Measurements from ENCODE around the gene ELOVL1.

ELOVL1 gene

DNA sequence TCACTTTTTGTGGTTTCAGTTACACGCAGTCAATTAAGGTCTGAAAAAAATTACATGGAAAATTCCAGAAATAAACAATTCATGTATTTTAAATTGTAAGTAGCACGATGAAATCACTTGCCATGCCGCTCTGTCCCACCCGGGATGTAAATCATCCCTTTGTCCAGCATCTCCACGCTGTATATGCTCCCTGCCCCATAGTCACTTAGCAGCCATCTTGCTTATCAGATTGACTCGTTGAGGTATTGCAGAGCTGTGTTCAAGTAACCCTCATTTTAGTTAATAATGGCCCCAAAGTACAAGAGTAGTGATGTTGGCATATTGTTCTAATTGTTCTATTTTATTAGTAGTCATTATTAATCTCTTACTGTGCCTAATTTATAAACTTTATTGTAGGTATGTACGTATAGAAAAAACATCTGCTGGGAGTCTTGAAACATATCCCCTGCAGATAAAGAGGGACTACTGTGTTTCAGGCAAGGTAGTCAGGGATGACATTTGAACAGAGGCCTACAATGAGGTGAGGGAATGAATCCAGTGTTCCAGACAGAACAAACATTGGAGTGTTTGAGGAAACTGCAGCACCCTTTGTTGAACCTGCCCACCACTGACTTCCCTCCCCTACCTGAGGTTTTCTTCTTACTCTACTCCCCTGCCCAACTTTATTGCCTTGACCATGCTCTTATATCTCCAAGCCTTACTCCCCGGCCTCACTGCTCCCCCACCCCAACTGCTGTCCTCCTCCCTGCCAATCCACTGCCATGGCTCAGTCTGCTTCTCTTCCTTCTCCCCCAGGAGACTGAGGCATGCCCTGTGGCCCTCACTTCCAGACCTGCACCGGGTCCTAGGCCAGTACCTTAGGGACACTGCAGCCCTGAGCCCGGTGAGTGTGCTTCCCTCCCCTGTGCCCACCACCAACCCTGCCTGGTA lies 16.1 kb downstream of the ELOVL1 start:
- Histone ChIP-seq H3K27me3 (ENCODE audit: control insufficient read depth in 1 of 2, insufficient read depth in 2 of 2, low read length in 2 of 2) (no peaks in the 10 kb centered on the region), H3K9ac (ENCODE audit: low read length) (no peak overlapping the region), H3K4me1 (ENCODE audit: insufficient read depth, low read length) (peaks cover 12% of the 10 kb centered on the region), H3K36me3 (ENCODE audit: insufficient read depth, low read length) (no peaks in the 10 kb centered on the region), H3K27ac (ENCODE audit: low read depth, low read length) (no peak overlapping the region), H3K4me3 (ENCODE audit: low read depth in 1 of 2, low read length in 2 of 2) (no peak overlapping the region), H3K9me3 (ENCODE audit: low read length) (no peaks in the 10 kb centered on the region)

DNA sequence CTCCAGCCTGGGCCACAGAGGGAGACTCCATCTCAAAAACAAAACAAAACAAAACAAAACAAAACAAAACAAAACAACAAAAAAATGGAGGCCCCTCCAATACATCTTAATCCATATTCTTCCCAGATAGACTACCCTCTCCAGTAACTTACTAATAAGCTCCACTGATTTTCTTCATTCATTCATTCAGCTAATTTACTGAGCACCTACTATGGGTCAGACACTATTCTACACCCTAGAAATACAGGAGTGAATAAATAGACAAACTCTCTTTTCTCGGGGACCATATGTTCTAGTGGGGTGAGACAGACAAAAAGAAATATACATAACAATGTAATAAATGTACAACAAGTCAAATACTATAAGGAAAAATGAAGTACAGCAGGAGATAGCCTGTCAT lies 16.8 kb downstream of the ELOVL1 start:
- Histone ChIP-seq H3K9ac (ENCODE audit: low read length) (no peak overlapping the region), H3K4me3 (ENCODE audit: low read depth in 1 of 2, low read length in 2 of 2) (no peak overlapping the region), H3K36me3 (ENCODE audit: insufficient read depth, low read length) (no peaks in the 10 kb centered on the region), H3K27me3 (ENCODE audit: control insufficient read depth in 1 of 2, insufficient read depth in 2 of 2, low read length in 2 of 2) (no peaks in the 10 kb centered on the region), H3K27ac (ENCODE audit: low read depth, low read length) (no peak overlapping the region), H3K4me1 (ENCODE audit: insufficient read depth, low read length) (peaks cover 12% of the 10 kb centered on the region), H3K9me3 (ENCODE audit: low read length) (no peaks in the 10 kb centered on the region)

DNA sequence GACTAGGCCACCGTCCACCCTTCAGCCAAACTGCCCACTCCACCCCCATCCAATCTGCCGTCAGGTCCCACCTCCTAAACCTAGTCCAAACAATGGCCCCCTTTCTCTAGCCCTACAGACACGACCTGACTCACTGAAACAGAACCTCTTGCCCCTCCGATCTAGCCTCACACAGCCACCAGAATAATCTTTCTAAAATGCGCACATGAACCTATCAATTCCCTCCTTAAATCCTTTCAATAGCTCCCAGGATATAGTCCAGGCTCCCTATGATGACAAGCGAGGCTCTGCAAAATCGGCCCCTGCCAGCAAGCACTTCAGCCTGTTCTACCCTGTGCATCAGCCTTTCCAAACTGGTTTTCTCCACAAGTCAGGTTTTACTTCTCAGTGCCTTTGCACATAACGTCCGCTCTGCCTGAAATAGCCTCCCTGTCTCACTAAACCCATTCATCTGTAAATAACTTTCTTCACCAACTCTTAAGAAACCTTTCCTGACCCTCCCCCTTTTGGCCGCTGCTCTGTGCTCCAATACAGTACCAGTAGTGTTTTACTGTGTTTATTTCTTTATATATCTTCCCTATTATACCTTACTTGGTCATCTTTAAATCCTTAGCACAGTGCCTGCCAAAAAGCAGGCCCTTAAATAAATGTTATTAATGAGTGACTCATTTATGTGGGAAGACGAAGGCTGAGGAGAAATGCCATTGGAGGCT lies 18.1 kb downstream of the ELOVL1 start:
- H3K9me3 ChIP-seq (ENCODE audit: low read length) = no peaks in the 10 kb centered on the region
- peak overlapping the region; percentile 45 for H3K9ac ChIP-seq (ENCODE audit: low read length)
- H3K4me3 ChIP-seq (ENCODE audit: low read depth in 1 of 2, low read length in 2 of 2) = peak overlapping the region; percentile 6 to 60
- H3K27ac ChIP-seq (ENCODE audit: low read depth, low read length) = peak overlapping the region; percentile 74
- no peaks in the 10 kb centered on the region for H3K27me3 ChIP-seq (ENCODE audit: control insufficient read depth in 1 of 2, insufficient read depth in 2 of 2, low read length in 2 of 2)
- no peaks in the 10 kb centered on the region for H3K36me3 ChIP-seq (ENCODE audit: insufficient read depth, low read length)
- H3K4me1 ChIP-seq (ENCODE audit: insufficient read depth, low read length) = peaks cover 12% of the 10 kb centered on the region

DNA sequence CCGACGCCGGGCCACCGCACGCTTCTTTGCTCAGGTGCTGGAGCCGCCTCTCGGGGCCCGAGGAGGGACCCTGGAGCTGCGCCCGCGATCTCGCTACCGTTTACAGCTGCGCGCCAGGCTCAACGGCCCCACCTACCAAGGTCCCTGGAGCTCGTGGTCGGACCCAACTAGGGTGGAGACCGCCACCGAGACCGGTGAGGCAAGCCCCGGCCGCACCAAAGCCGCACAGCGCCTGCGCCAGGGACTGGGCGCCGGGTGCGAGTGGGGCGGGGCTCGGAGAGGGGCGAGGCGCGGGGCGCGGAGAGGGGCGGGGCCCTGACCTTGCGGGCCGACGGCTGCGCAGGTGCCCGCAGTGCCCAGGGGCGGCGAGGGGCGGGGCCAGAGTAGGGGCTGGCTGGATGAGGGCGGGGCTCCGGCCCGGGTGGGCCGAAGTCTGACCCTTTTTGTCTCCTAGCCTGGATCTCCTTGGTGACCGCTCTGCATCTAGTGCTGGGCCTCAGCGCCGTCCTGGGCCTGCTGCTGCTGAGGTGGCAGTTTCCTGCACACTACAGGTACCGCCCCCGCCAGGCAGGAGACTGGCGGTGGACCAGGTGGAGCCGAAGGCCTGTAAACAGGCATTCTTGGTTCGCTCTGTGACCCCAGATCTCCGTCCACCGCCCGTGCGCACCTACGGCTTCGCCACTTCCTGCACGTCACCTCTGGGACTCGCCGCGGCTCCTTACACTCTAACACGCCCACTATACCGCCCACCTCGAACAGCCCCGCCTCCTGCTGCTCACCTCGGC lies 18.8 kb downstream of the ELOVL1 start:
- Histone ChIP-seq H3K36me3 (ENCODE audit: insufficient read depth, low read length) (no peaks in the 10 kb centered on the region), H3K27ac (ENCODE audit: low read depth, low read length) (peak overlapping the region; percentile 74), H3K4me1 (ENCODE audit: insufficient read depth, low read length) (peaks cover 12% of the 10 kb centered on the region), H3K4me3 (ENCODE audit: low read depth in 1 of 2, low read length in 2 of 2) (peak overlapping the region; percentile 60), H3K9ac (ENCODE audit: low read length) (peak overlapping the region; percentile 45), H3K27me3 (ENCODE audit: control insufficient read depth in 1 of 2, insufficient read depth in 2 of 2, low read length in 2 of 2) (no peaks in the 10 kb centered on the region), H3K9me3 (ENCODE audit: low read length) (no peaks in the 10 kb centered on the region)

DNA sequence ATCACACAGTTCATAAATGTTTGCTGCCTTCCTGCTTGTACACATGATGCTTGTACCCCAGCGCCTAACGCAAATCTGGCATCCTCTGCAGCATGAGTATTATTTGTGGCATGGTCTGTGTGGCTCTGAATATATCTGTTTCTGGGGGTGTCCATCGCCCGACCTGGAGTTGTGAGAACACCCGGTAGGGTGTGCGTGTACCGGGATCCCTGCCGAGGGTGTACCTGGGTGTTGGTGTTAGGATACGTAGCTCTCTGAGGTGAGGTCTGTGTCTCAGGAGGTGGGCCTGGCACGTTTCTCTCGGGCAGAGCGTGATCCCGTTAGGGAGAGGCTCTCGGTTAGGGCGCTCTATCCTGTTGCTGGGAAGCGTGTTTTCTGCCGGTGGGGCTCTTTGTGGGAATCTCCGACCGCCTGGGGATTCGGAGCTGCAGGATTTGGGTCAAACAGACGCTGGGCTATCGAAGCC lies 19.4 kb downstream of the ELOVL1 start:
- no peaks in the 10 kb centered on the region for H3K36me3 ChIP-seq (ENCODE audit: insufficient read depth, low read length)
- H3K4me3 ChIP-seq (ENCODE audit: low read depth in 1 of 2, low read length in 2 of 2) = peak overlapping the region; percentile 60
- H3K9me3 ChIP-seq (ENCODE audit: low read length) = no peaks in the 10 kb centered on the region
- H3K9ac ChIP-seq (ENCODE audit: low read length) = no peak overlapping the region
- H3K4me1 ChIP-seq (ENCODE audit: insufficient read depth, low read length) = peaks cover 12% of the 10 kb centered on the region
- H3K27ac ChIP-seq (ENCODE audit: low read depth, low read length) = peak overlapping the region; percentile 74
- no peaks in the 10 kb centered on the region for H3K27me3 ChIP-seq (ENCODE audit: control insufficient read depth in 1 of 2, insufficient read depth in 2 of 2, low read length in 2 of 2)

DNA sequence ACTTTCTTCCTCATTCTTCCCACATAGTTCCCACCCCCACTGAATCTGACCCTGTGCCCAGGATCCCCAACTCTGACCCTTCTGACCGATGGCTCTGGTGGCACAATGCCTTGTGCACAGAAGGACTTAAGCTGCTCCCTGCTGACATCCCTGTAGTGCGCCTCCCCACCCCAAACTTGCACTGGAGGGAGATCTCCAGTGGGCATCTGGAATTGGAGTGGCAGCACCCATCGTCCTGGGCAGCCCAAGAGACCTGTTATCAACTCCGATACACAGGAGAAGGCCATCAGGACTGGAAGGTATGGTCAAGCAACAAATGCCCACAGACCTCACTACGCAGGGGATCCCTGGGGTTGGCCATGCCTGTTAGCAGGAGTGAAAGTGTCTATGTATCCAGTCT lies 21.2 kb downstream of the ELOVL1 start:
- H3K27ac ChIP-seq (ENCODE audit: low read depth, low read length) = no peak overlapping the region
- H3K36me3 ChIP-seq (ENCODE audit: insufficient read depth, low read length) = no peaks in the 10 kb centered on the region
- H3K4me3 ChIP-seq (ENCODE audit: low read depth in 1 of 2, low read length in 2 of 2) = no peak overlapping the region
- H3K27me3 ChIP-seq (ENCODE audit: control insufficient read depth in 1 of 2, insufficient read depth in 2 of 2, low read length in 2 of 2) = no peaks in the 10 kb centered on the region
- no peaks in the 10 kb centered on the region for H3K9me3 ChIP-seq (ENCODE audit: low read length)
- H3K9ac ChIP-seq (ENCODE audit: low read length) = no peak overlapping the region
- H3K4me1 ChIP-seq (ENCODE audit: insufficient read depth, low read length) = peaks cover 12% of the 10 kb centered on the region

DNA sequence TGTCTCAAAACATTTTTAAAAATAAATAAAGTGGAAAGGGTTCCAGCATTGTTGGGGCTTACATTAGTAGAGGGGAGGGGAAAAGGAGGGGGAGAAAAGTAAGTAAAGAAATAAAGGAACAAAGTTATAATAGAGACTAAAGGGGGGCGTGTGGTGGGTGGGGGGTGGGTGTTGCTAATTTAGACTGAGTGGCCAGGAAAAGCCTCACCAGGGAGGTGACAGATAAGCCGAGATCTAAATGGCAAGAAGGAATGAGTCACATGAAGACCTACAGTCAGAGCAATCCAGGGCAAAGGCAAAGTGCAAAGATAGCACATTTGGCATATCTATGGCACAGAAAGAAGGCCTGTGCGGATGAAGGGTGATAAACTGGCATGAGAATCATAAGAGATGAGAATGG lies 22.7 kb downstream of the ELOVL1 start:
- no peaks in the 10 kb centered on the region for H3K27me3 ChIP-seq (ENCODE audit: control insufficient read depth in 1 of 2, insufficient read depth in 2 of 2, low read length in 2 of 2)
- H3K4me1 ChIP-seq (ENCODE audit: insufficient read depth, low read length) = peaks cover 8% of the 10 kb centered on the region
- no peaks in the 10 kb centered on the region for H3K36me3 ChIP-seq (ENCODE audit: insufficient read depth, low read length)
- H3K9ac ChIP-seq (ENCODE audit: low read length) = no peak overlapping the region
- H3K9me3 ChIP-seq (ENCODE audit: low read length) = no peaks in the 10 kb centered on the region
- H3K27ac ChIP-seq (ENCODE audit: low read depth, low read length) = no peak overlapping the region
- H3K4me3 ChIP-seq (ENCODE audit: low read depth in 1 of 2, low read length in 2 of 2) = no peak overlapping the region

DNA sequence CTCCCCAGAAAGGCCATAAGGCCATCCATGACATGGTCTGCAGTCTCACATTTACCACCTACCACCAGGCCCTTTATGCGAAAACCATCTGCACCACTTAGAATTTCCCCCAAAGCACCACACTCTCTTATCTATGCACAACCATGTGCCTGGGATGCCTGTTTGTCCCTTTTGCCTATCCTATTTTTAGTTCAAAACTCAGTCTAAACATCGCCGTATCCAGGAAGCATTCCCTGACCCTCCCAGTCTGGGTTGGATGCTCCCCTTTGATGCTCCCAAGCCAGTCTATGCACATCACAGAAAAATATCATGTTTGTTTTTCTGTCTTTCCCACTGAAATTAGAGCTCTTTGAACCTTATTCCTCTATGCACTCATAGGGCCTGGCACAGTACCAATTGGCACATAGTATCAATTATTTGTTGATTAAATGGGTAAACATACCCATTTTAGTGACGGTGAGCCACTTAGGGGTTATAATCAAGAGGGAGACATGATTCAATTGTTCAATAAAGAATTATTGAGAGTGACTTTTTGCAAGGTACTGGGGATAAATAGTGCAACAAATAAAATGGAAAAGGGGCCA lies 23.5 kb downstream of the ELOVL1 start:
- Histone ChIP-seq H3K27ac (ENCODE audit: low read depth, low read length) (no peak overlapping the region), H3K9ac (ENCODE audit: low read length) (no peak overlapping the region), H3K4me1 (ENCODE audit: insufficient read depth, low read length) (peaks cover under 1% of the 10 kb centered on the region), H3K36me3 (ENCODE audit: insufficient read depth, low read length) (no peaks in the 10 kb centered on the region), H3K4me3 (ENCODE audit: low read depth in 1 of 2, low read length in 2 of 2) (no peak overlapping the region), H3K27me3 (ENCODE audit: control insufficient read depth in 1 of 2, insufficient read depth in 2 of 2, low read length in 2 of 2) (no peaks in the 10 kb centered on the region), H3K9me3 (ENCODE audit: low read length) (no peaks in the 10 kb centered on the region)

DNA sequence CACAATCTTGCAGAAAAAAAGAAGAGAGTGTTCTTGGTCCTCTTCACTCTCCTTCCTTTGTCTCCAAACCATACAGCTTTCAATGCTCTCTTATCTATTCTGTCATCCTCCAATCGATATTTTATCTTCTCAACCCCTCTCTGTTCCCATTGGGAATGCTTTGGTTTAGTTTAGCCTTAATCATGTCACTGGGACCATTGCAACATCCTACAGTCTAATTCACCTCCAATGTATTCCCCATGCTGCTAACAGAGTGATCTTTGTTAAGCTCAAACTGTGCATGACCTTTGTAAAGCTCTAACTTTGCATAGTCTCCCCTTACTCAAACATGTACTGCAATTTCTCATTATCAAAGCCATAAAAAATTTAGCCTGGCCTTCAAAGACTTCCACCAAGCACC lies 27.3 kb downstream of the ELOVL1 start:
- Histone ChIP-seq H3K4me1 (ENCODE audit: insufficient read depth, low read length) (no peaks in the 10 kb centered on the region), H3K9ac (ENCODE audit: low read length) (no peak overlapping the region), H3K4me3 (ENCODE audit: low read depth in 1 of 2, low read length in 2 of 2) (no peak overlapping the region), H3K9me3 (ENCODE audit: low read length) (no peaks in the 10 kb centered on the region), H3K27ac (ENCODE audit: low read depth, low read length) (no peak overlapping the region), H3K36me3 (ENCODE audit: insufficient read depth, low read length) (no peaks in the 10 kb centered on the region), H3K27me3 (ENCODE audit: control insufficient read depth in 1 of 2, insufficient read depth in 2 of 2, low read length in 2 of 2) (no peaks in the 10 kb centered on the region)

DNA sequence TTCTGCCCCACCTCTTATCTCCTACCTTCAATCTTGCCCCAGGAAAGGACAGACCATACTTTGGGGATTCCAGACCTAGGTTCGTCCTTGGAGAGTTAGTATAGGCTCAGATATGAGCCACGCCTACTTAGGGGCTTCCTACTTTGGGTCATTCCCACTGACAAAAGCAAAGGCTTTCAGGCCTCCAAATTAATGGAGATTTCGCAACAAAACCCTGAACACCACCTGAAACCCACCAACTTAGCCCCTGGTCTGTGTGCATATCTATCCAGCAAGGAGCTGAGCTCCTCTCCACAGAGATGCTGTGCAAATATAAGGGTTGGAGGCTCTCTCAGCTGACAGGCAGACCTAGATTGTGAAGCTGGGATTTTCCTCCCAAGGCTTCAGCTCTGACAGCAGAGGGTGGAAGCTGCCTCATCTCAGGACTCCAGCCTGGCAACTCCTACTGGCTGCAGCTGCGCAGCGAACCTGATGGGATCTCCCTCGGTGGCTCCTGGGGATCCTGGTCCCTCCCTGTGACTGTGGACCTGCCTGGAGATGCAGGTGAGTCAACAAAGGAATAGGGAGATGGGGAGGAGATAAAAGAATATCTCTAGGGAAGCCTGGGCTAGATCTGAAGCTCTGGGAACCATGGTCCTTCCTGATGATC lies 28.1 kb downstream of the ELOVL1 start:
- no peaks in the 10 kb centered on the region for H3K4me1 ChIP-seq (ENCODE audit: insufficient read depth, low read length)
- no peak overlapping the region for H3K4me3 ChIP-seq (ENCODE audit: low read depth in 1 of 2, low read length in 2 of 2)
- no peak overlapping the region for H3K9ac ChIP-seq (ENCODE audit: low read length)
- no peaks in the 10 kb centered on the region for H3K36me3 ChIP-seq (ENCODE audit: insufficient read depth, low read length)
- H3K9me3 ChIP-seq (ENCODE audit: low read length) = no peaks in the 10 kb centered on the region
- no peaks in the 10 kb centered on the region for H3K27me3 ChIP-seq (ENCODE audit: control insufficient read depth in 1 of 2, insufficient read depth in 2 of 2, low read length in 2 of 2)
- no peak overlapping the region for H3K27ac ChIP-seq (ENCODE audit: low read depth, low read length)

Data from muscle layer of colon (tissue), 2 donors.